HEK293T (cell line): Measurements from ENCODE around the gene MORN5.

ENCODE experiments used
- CTCF ChIA-PET: fragments of 350-600 bp; formaldehyde crosslinking; extraction: SDS; loops from one replicate; lab custom pipeline; 2021; ENCODE audit warnings: antibody characterized with exemption, inconsistent platforms; lab: Yijun Ruan, JAX
- POLR2A ChIA-PET: fragments of 350-600 bp; formaldehyde crosslinking; extraction: SDS; loops from one replicate; lab custom pipeline; 2020; ENCODE audit warnings: antibody characterized with exemption, inconsistent platforms; lab: Yijun Ruan, JAX
- DNase-seq: peaks from one replicate; pipeline ENCODE4 v3.0.0; 2012; ENCODE audit warnings: mixed read lengths; ENCODE audit errors: extremely low spot score
- ARNT ChIP-seq: fragments of 450-650 bp; IDR thresholded peaks from 2 replicates; pipeline ENCODE4 v1.6.1; 2017; ENCODE audit warnings: mild to moderate bottlenecking
- BHLHE40 ChIP-seq: fragments of 450-650 bp; IDR thresholded peaks from 2 replicates; pipeline ENCODE4 v1.6.1; 2016; ENCODE audit warnings: mild to moderate bottlenecking, moderate library complexity, borderline replicate concordance
- CTBP1 ChIP-seq: fragments of 450-650 bp; IDR thresholded peaks from 2 replicates; pipeline ENCODE4 v1.6.1; 2016; ENCODE audit warnings: borderline replicate concordance
- ELF4 ChIP-seq: fragments of 450-650 bp; IDR thresholded peaks from 2 replicates; pipeline ENCODE4 v1.6.1; 2017; ENCODE audit warnings: antibody characterized with exemption
- FOXA1 ChIP-seq: fragments of 450-650 bp; IDR thresholded peaks from 2 replicates; pipeline ENCODE4 v1.6.1; 2016; ENCODE audit warnings: mild to moderate bottlenecking
- FOXK2 ChIP-seq: fragments of 450-650 bp; IDR thresholded peaks from 2 replicates; pipeline ENCODE4 v1.6.1; 2016; ENCODE audit warnings: mild to moderate bottlenecking
- FOXM1 ChIP-seq: fragments of 450-650 bp; IDR thresholded peaks from 2 replicates; pipeline ENCODE4 v1.6.1; 2017; ENCODE audit warnings: mild to moderate bottlenecking, borderline replicate concordance
- HDGF ChIP-seq: fragments of 450-650 bp; IDR thresholded peaks from 2 replicates; pipeline ENCODE4 v1.6.1; 2017; ENCODE audit warnings: antibody characterized with exemption, borderline replicate concordance
- L3MBTL2 ChIP-seq: fragments of 450-650 bp; conservative IDR thresholded peaks from 2 replicates; pipeline ENCODE4 v1.6.1; 2016; ENCODE audit warnings: mild to moderate bottlenecking
- LEF1 ChIP-seq: fragments of 450-650 bp; IDR thresholded peaks from 2 replicates; pipeline ENCODE4 v1.6.1; 2017; ENCODE audit warnings: mild to moderate bottlenecking, borderline replicate concordance
- NFRKB ChIP-seq: fragments of 450-650 bp; IDR thresholded peaks from 2 replicates; pipeline ENCODE4 v1.6.1; 2016; ENCODE audit warnings: mild to moderate bottlenecking, moderate library complexity
- PKNOX1 ChIP-seq: fragments of 450-650 bp; IDR thresholded peaks from 2 replicates; pipeline ENCODE4 v1.6.1; 2016
- SP1 ChIP-seq: fragments of 450-650 bp; IDR thresholded peaks from 2 replicates; pipeline ENCODE4 v1.6.1; 2017
- SUZ12 ChIP-seq: fragments of 450-650 bp; IDR thresholded peaks from 2 replicates; pipeline ENCODE4 v1.6.1; 2016; ENCODE audit warnings: mild to moderate bottlenecking
- TARDBP ChIP-seq: fragments of 450-650 bp; IDR thresholded peaks from 2 replicates; pipeline ENCODE4 v1.6.1; 2016
- ZNF384 ChIP-seq: fragments of 450-650 bp; IDR thresholded peaks from 2 replicates; pipeline ENCODE4 v1.6.1; 2016

Gene MORN5

GRCh38 chr9:122159026-122159924 lies at the start of gene MORN5, which contains the start of gene NDUFA8:
Gene MORN5, plus strand, starts transcription at chr9:122159908. Its CDS starts 65 bp downstream, at chr9:122159973.
Gene NDUFA8, minus strand, starts transcription at chr9:122159779. Its CDS starts 102 bp downstream, at chr9:122159677.
- ChIA-PET CTCF (interaction anchor here (1.2 kb wide), 1 partner anchor 34 kb away, joined by 3 read pairs; no protein-coding TSS in a partner anchor), POLR2A (interaction anchor here (1.0 kb wide), 2 partner anchors 9 to 108 kb away, joined by 3 read pairs; no protein-coding TSS in a partner anchor)
- peak; percentile 100 for DNase-seq
- TF ChIP-seq FOXA1, result no peak
- 0 out of 2 replicates have a peak, but pooled peaks have one; percentile 29 for TF ChIP-seq L3MBTL2

GRCh38 chr9:122110100-122110833 lies 49.4 kb upstream of the MORN5 start:
- ChIA-PET CTCF (interaction anchor here (4.5 kb wide), 1 partner anchor 12 kb away, joined by 20 read pairs; no protein-coding TSS in a partner anchor), POLR2A (no interaction called here)

DNA sequence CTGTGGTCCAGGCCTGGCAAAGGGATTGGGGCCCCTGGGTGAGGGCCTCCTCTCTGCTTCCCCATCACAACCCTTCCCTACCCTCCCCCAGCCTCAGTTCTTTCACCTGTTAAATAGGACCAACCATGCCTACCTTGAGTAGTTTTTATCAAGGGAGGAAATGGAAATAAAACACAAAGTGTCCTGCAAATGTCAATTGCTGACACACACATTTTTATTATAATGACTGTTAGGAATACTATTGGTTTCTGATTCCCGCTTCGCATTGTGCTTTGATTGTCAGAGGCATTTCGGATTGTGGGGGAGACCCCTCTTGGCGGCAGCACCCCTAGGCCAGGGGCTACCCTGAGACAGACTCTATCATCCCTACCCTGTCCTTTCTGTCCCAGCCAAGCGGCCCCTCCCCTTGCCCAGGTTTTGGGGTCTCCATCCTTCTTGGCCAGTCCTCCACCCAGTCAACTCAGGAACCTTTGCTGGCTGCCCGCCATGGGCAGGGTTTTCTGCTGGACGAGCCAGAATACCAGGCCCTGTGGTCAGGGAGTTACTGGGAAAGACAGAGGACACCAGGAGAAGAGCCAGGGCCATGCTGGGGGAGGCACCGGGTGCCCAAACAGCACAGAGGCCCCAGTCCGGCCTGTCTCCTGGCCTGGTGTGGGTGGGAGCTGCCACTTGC lies 48.2 kb upstream of the MORN5 start:
- TF ChIP-seq FOXM1 (no peak), ARNT (no peak), ELF4 (no peak), TARDBP (no peak), NFRKB (no peak), HDGF (no peak), SP1 (no peak), CTBP1 (no peak), PKNOX1 (no peak), L3MBTL2 (no peak), LEF1 (no peak), ZNF384 (no peak), SUZ12 (no peak), FOXA1 (no peak), BHLHE40 (no peak), FOXK2 (no peak)
- ChIA-PET POLR2A (no interaction called here), CTCF (no interaction called here)
- no peak for DNase-seq

More at GRCh38 chr9:122110100-122110833, 49.4 kb upstream of the MORN5 start:
- TF ChIP-seq ELF4 (no peak), ZNF384 (no peak), SP1 (no peak), NFRKB (no peak), BHLHE40 (no peak), FOXK2 (no peak), L3MBTL2 (no peak), PKNOX1 (no peak), CTBP1 (no peak), FOXA1 (no peak), FOXM1 (no peak), ARNT (no peak), TARDBP (no peak)
- no peak for DNase-seq

DNA sequence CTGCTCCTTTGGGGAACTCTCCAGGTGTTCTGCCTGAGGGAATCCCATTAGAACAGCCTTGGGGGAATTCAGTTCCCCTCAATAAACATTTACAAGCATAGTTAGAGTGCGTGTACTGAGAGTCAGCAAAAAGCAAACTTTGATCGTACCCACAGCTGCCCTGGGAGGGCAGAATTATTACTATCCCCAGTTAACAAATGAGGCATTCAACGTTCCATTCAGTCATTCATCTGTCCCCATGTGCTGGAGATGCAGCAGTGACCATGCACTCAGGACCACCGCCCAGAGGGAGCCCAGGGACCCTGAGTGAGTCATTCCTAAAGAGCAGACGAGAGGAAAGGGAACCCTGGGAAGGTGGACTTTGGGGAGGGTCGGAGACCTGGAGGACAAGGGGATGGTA lies 47.5 kb upstream of the MORN5 start:
- DNase-seq, result no peak
- no peak for TF ChIP-seq L3MBTL2
- TF ChIP-seq ARNT, result no peak
- no peak for TF ChIP-seq ZNF384
- no peak for TF ChIP-seq FOXM1
- TF ChIP-seq PKNOX1, result no peak
- no peak for TF ChIP-seq SP1
- no peak for TF ChIP-seq LEF1
- TF ChIP-seq NFRKB, result no peak
- no peak for TF ChIP-seq BHLHE40
- no peak for TF ChIP-seq CTBP1
- no peak for TF ChIP-seq HDGF
- TF ChIP-seq TARDBP, result no peak
- TF ChIP-seq FOXA1, result no peak
- TF ChIP-seq SUZ12, result no peak
- no peak for TF ChIP-seq ELF4
- ChIA-PET POLR2A (no interaction called here), CTCF (interaction anchor here (1.2 kb wide), 1 partner anchor 14 kb away, joined by 3 read pairs; no protein-coding TSS in a partner anchor)

DNA sequence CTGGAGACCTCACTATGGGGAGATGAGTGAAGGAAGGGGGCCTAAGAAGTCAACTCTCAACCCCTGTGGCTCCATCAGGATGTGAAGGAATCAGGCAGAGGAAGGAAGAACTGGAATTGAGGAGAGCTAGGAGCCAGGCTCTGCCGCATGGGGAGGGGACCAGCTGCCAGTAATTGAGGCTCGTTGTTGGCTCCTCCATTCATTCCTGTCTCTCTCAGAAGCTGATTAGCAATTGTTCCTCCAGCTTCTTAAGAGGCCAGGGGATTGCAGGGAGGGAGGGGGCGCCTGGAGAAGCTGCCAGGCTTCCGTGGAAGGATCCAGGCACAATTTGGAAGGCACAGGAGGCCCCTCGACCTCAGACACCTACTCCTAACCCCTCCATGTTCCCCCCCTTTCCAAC lies 46.1 kb upstream of the MORN5 start:
- ChIA-PET POLR2A (no interaction called here), CTCF (interaction anchor here (0.8 to 1.7 kb wide), 2 partner anchors 10 to 14 kb away, joined by 5 read pairs; no protein-coding TSS in a partner anchor)
- no peak for TF ChIP-seq NFRKB
- no peak for TF ChIP-seq FOXA1
- no peak for TF ChIP-seq L3MBTL2
- TF ChIP-seq BHLHE40, result no peak
- TF ChIP-seq ZNF384, result no peak
- TF ChIP-seq TARDBP, result no peak
- TF ChIP-seq PKNOX1, result no peak
- no peak for TF ChIP-seq FOXK2
- no peak for TF ChIP-seq CTBP1
- no peak for TF ChIP-seq SP1
- no peak for TF ChIP-seq ELF4
- no peak for TF ChIP-seq HDGF
- no peak for TF ChIP-seq SUZ12
- no peak for TF ChIP-seq LEF1
- TF ChIP-seq FOXM1, result no peak
- TF ChIP-seq ARNT, result no peak
- DNase-seq, result no peak
